ENCODE measurements around the gene C1QBP.

GRCh38 chr17:5405400-5405799 is 33.6 kb downstream of the C1QBP start:
- TF ChIP-seq CTCF (IDR thresholded peaks at IDR 0.05) (no peak), POLR2A (IDR thresholded peaks at IDR 0.05) (no peak)

Measured in esophagus squamous epithelium (tissue), 4 donors.